Thymus (tissue), 11 donors: ENCODE data around the gene TMBIM6. TPM values are rescaled to one million over a fixed set of nuclear protein-coding genes. Genes with fewer than 3 reads are reported as not detected.
"Not testable (repeated sequence)": the region's sequence is repeated elsewhere in the genome, so short reads cannot be mapped to it uniquely, and the experiment has no call there.

Source experiments
- DNase-seq, 9 donors: peaks; one replicate each; pipeline ENCODE4 v3.0.0-alpha.2; 2013; ENCODE audit warnings: low spot score in 9 of 9, low read depth in 6 of 9, missing footprints in 1 of 9
- H3K27ac ChIP-seq, 2 donors: one replicate each; pipeline ENCODE4 v1.5.1; 2013; ENCODE audit warnings: control low read depth in 1 of 2, low read depth in 1 of 2, low read length in 1 of 2, mild to moderate bottlenecking in 1 of 2, moderate library complexity in 1 of 2
- H3K27me3 ChIP-seq, 2 donors: one replicate each; pipeline ENCODE4 v1.5.1; 2013; ENCODE audit warnings: low read length in 1 of 2; ENCODE audit not compliant: control insufficient read depth in 2 of 2, insufficient read depth in 1 of 2
- H3K36me3 ChIP-seq, 2 donors: one replicate each; pipeline ENCODE4 v1.5.1; 2013; ENCODE audit warnings: low read length in 1 of 2, mild to moderate bottlenecking in 1 of 2, moderate library complexity in 1 of 2; ENCODE audit not compliant: control insufficient read depth in 2 of 2, insufficient read depth in 2 of 2
- H3K4me1 ChIP-seq, 2 donors: one replicate each; pipeline ENCODE4 v1.5.1; 2013; ENCODE audit warnings: low read length in 2 of 2; ENCODE audit not compliant: control insufficient read depth in 2 of 2, insufficient read depth in 2 of 2
- H3K4me3 ChIP-seq, 2 donors: one replicate each; pipeline ENCODE4 v1.5.1; 2013; ENCODE audit warnings: low read length in 2 of 2, control low read depth in 1 of 2, mild to moderate bottlenecking in 1 of 2
- H3K9me3 ChIP-seq, 2 donors: one replicate each; pipeline ENCODE4 v1.5.1; 2013; ENCODE audit warnings: low read length in 1 of 2, mild to moderate bottlenecking in 1 of 2; ENCODE audit not compliant: control insufficient read depth in 2 of 2, insufficient read depth in 1 of 2
- WGBS: extraction: QIAGEN DNeasy Blood & Tissue Kit; methylation state at CpG from one replicate; pipeline ENCODE4 v1.1.7; 2013; 5-methylcytosine and 5-hydroxymethylcytosine counted together
- polyA plus RNA-seq: library from polyadenylated mRNA; stranded (reverse); fragments of 200-250 nt; gene quantifications from one replicate; pipeline ENCODE4 v1.2.3, GENCODE V29; 2013
- total RNA-seq: library from RNA; stranded (reverse); fragments of 120-200 nt; gene quantifications from one replicate; pipeline ENCODE4 v1.2.4, GENCODE V29; 2013
- donor health status: healthy.

Gene TMBIM6
- total and polyA plus RNA-seq, 2 donors: 161 to 254 TPM

DNA sequence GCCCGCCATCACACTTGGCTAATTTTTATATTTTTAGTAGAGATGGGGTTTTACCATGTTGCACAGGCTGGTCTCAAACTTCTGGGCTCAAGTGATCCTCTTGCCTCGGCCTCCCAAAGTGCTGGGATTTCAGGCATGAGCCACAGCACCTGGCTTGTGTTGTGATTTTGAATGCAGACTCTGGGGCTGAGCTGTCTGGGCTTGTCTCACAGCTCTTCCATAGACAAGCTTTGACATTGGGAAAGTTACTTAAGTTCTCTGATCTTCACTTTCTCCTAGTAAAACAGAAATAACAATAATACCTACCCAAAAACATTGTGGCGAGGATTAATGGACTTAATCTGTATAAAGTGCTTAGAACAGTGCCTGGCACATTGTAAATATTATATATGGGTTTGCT is 36.0 kb downstream of the TMBIM6 start:
- WGBS: 93% methylated on average over 3 of the region's 3 CpGs
- no peak for DNase-seq
- H3K27me3 ChIP-seq: no peaks in the 10 kb centered on the region
- no peaks in the 10 kb centered on the region for H3K9me3 ChIP-seq
- H3K36me3 ChIP-seq: no peaks in the 10 kb centered on the region
- H3K4me1 ChIP-seq: peaks cover 0 to 18% of the 10 kb centered on the region in 2 donors
- H3K27ac ChIP-seq: no peak overlapping the region
- no peak overlapping the region for H3K4me3 ChIP-seq

GRCh38 chr12:49777800-49778748 is 36.7 kb downstream of the TMBIM6 start:
- DNase-seq: peak in 8 of 9 donors; percentile 27 to 74 (median 48)
- H3K27me3 ChIP-seq: no peaks in the 10 kb centered on the region

DNA sequence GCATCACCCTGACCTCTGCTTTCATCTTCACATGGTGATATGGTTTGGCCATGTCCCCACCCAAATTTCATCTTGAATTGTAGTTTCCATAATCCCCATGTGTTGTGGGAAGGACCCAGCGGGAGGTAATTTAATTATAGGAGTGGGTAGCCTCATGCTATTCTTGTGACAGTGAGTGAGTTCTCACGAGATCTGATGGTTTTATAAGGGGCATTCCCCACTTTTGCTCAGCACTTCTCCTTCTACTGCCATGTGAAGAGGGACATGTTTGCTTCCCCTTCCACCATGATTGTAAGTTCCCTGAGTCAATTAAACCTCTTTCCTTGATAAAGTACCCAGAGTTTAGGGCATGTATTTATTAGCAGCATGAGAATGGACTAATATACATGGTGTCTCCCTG is 38.2 kb downstream of the TMBIM6 start:
- no peaks in the 10 kb centered on the region for H3K36me3 ChIP-seq
- H3K9me3 ChIP-seq: no peaks in the 10 kb centered on the region
- 93% methylated on average over 2 of the region's 2 CpGs for WGBS
- peaks cover 0 to 5% of the 10 kb centered on the region in 2 donors for H3K27me3 ChIP-seq
- no peak for DNase-seq
- H3K4me1 ChIP-seq: peaks cover 0 to 18% of the 10 kb centered on the region in 2 donors
- H3K27ac ChIP-seq: no peak overlapping the region
- no peak overlapping the region for H3K4me3 ChIP-seq

More at GRCh38 chr12:49777800-49778748, 36.7 kb downstream of the TMBIM6 start:
- no peak overlapping the region for H3K4me3 ChIP-seq
- H3K9me3 ChIP-seq: no peaks in the 10 kb centered on the region
- no peak overlapping the region for H3K27ac ChIP-seq
- 60% methylated on average over 19 of the region's 19 CpGs for WGBS
- H3K36me3 ChIP-seq: no peaks in the 10 kb centered on the region
- peaks cover 0 to 18% of the 10 kb centered on the region in 2 donors for H3K4me1 ChIP-seq

GRCh38 chr12:49780914-49781313 is 39.6 kb downstream of the TMBIM6 start:
- 98% methylated on average over 6 of the region's 6 CpGs for WGBS
- peaks cover 0 to 15% of the 10 kb centered on the region in 2 donors for H3K4me1 ChIP-seq
- not testable (repeated sequence) for H3K9me3 ChIP-seq

GRCh38 chr12:49783917-49784676 is 42.7 kb downstream of the TMBIM6 start:
- Histone ChIP-seq H3K4me1 (no peaks in the 10 kb centered on the region), H3K9me3 (no peaks in the 10 kb centered on the region), H3K36me3 (no peaks in the 10 kb centered on the region), H3K4me3 (no peak overlapping the region), H3K27ac (no peak overlapping the region), H3K27me3 (peaks cover 0 to 5% of the 10 kb centered on the region in 2 donors)
- 71% methylated on average over 7 of the region's 7 CpGs for WGBS
- DNase-seq: peak in 1 of 9 donors; percentile 10

More at GRCh38 chr12:49780914-49781313, 39.6 kb downstream of the TMBIM6 start:
- DNase-seq, H3K4me3 ChIP-seq, H3K36me3 ChIP-seq, H3K27ac ChIP-seq, H3K27me3 ChIP-seq: not testable (repeated sequence)

DNA sequence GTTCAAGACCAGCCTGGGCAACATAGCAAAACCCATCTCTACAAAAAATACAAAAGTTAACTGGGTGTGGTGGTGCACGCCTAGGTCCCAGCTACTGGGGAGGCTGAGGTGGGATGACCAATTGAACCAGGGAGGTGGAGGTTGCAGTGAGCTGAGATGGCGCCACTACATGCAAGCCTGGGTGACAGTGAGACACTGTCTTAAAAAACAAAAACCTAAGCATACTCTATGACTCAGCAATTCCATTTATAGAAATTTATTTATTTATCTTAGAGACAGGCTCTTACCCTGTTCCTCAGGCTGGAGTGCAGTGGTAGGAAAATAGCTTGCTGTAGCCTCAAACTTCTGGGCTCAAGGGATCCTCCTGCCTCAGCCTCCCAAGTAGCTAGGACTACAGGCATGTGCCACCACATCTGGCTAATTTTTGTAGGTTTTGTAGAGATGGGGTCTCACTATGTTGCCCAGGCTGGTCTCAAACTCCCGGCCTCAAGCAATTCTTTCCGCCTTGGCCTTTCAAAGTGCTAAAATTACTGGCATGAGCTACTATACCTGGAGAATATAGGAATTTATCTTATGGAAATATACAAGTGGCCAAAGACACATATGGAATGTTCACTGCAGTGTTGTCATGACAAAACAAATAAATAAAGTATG is 43.5 kb downstream of the TMBIM6 start:
- no peak for DNase-seq
- H3K4me3 ChIP-seq: no peak overlapping the region
- no peak overlapping the region for H3K27ac ChIP-seq
- 97% methylated on average over 4 of the region's 4 CpGs for WGBS
- no peaks in the 10 kb centered on the region for H3K9me3 ChIP-seq
- H3K27me3 ChIP-seq: peaks cover 0 to 5% of the 10 kb centered on the region in 2 donors
- H3K36me3 ChIP-seq: no peaks in the 10 kb centered on the region
- H3K4me1 ChIP-seq: no peaks in the 10 kb centered on the region

DNA sequence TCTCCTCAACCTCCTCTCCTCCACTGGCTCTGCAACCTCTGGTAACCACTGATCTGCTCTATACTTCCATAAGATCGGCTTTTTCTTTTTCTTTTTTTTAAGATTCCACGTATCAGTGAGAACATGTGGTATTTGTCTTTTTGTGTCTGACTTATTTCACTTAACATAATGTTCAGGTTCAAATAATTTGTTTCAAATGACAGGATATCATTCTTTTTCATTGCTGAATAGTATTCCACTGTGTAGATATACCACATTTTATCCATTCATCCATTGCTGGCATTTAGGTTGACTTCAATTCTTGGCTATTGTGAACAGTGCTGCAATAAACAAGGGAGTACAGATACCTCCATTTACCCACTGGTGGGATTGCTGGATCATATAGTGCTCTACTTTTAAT is 46.3 kb downstream of the TMBIM6 start:
- Histone ChIP-seq H3K9me3 (no peaks in the 10 kb centered on the region), H3K4me3 (no peak overlapping the region), H3K27me3 (peaks cover 0 to 5% of the 10 kb centered on the region in 2 donors), H3K27ac (no peak overlapping the region), H3K36me3 (peaks cover 2 to 5% of the 10 kb centered on the region in 2 donors), H3K4me1 (no peaks in the 10 kb centered on the region)
- WGBS: over 99% methylated on average over 2 of the region's 2 CpGs
- DNase-seq: no peak

- H3K36me3 ChIP-seq: peaks cover 2 to 8% of the 10 kb centered on the region in 2 donors
- H3K27me3 ChIP-seq: no peaks in the 10 kb centered on the region
- no peak overlapping the region for H3K27ac ChIP-seq
- no peak for DNase-seq
- H3K9me3 ChIP-seq: no peaks in the 10 kb centered on the region
- 94% methylated on average over 3 of the region's 3 CpGs for WGBS
- H3K4me3 ChIP-seq: no peak overlapping the region
- H3K4me1 ChIP-seq: no peaks in the 10 kb centered on the region
Measured at GRCh38 chr12:49789992-49790391, 48.6 kb downstream of the TMBIM6 start.
